GM12801 (cell line): Measurements from ENCODE around the gene ME3.

Experiments
- CTCF ChIP-seq: IDR thresholded peaks from one replicate; pipeline ENCODE4 v1.5.1; 2011; ENCODE audit warnings: control low read depth; ENCODE audit not compliant: insufficient read length; ENCODE audit errors: extremely low read depth

Gene ME3

DNA sequence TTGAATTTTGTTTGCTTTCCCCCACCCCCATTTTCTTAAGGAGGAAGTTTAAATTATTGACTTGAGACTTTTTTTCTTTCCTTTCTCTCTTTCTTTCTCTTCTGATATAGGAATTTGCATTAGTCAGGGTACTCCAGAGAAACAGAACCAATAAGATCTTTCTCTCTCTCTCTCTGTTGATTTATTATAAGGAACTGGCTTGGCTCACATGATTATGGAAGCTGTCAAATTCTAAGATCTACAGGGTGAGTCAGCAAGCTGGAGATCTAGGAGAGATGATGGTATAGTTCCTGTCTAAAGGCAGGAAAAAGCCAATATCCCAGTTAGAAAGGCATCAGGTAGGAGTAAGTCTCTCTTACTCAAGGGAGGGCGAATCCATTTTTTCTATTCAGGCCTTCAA, 233.7 kb downstream of the ME3 start:
- no peak for TF ChIP-seq CTCF

DNA sequence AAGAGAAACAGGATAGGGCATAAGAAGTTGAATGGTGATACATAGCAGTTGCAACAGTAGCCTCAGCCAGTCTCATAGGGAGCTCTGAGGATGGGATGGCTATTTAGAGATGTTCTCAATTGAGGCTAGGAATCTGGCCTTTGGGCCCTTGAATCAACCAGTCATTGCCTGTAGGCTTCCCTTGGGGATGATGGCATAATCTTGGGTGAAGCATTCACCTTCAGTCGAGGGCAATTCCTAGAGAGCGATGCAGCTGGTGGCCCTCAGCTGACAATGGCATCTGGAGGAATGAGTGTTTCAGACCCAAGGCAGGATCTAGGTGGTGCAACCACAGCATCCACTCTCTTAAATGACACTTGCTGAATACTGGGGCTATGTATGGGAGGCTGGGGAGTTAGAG, 236.7 kb downstream of the ME3 start:
- no peak for TF ChIP-seq CTCF

DNA sequence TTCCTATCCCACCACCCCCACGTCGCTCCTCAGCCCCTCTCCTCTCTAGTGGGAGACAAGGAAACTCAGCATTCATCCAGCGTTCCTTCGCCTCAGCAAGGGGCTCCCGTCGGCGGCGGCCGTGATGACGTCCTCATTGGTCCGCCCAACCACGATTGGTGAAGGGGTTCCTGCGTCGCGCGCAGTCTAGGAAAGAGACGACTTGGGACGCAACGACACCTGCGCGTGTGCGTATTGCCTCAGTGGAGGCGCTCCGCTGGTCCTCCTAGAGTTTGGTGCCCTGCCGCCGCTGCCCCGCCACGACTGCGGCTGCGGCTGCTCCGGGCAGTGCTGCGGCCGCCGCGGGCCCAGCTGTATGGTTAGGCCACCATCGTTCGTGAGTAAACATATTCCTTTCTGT, 241.2 kb downstream of the ME3 start:
- no peak for TF ChIP-seq CTCF

GRCh38 chr11:86427441-86427840, 245.0 kb downstream of the ME3 start:
- TF ChIP-seq CTCF, result no peak

DNA sequence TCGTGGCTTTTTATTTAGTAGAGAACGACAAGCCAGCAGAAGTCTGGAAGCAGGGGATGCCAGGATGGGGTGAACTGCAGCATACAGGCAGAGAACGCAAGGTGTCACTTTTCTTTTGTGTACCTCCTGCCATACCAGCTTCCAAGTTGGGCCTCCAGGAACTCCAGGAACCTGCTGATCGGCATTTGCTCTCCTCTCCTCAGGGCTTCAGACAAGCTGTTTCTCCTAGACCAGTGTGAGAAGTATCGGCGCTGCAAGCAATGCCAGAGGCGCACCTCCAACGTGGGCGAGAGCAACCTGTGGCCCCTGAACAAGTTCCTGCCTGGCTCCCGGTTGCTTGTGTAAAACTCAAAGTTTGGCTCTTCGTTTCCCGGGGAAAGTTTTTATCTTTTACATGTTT, 250.0 kb downstream of the ME3 start:
- no peak for TF ChIP-seq CTCF

- no peak for TF ChIP-seq CTCF
These were observed 250.5 kb downstream of the ME3 start for GRCh38 chr11:86421946-86422345.

DNA sequence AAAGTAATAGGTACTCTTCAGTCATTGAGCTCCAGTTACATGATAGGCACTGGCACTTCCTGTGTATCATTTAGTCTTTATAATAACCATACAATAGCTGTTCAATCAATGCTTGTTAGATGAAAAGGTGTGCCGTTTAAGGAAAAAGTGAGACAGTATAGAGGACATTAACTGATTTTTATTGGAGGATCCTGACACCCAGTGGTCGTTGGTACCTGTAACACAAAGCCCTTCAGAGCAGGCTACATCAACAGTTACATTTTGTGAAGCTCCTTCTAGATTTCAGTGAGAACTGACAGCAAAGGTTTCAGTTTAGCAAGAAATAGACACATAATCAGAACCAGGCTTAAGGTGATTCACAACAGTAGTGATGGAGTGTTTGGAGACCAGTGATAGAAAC, 253.5 kb downstream of the ME3 start:
- TF ChIP-seq CTCF, result no peak

DNA sequence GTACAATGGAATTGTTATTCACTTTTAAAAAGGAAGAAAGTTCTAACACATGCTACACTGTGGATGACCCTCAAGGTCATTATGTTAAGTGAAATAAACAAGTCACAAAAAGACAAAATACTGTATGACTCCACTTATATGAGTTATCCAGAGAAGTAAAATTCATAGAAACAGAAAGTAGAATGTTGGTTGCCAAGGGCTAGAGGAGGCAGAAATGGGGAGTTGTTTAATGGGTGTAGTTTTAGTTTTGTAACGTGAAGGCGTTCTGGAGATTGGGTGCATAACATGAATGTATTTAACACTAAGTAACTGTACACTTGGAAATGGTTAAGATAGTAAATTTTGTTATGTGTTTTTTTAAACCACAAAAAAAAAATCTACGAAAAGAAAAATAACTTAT, 253.9 kb downstream of the ME3 start:
- no peak for TF ChIP-seq CTCF
